ENCODE measurements around the gene UBALD2.
"Not testable (repeated sequence)": the region's sequence is repeated elsewhere in the genome, so short reads cannot be mapped to it uniquely, and the experiment has no call there.

The UBALD2 gene

GRCh38 chr17:76264755-76265623, at the start of gene UBALD2:
TSS of gene UBALD2 (plus strand) at chr17:76265348. CDS start at chr17:76265506, 158 bp downstream.
- DNase-seq, result peak; percentile 96

GRCh38 chr17:76217081-76217480, 48.1 kb upstream of the UBALD2 start:
- no peak for DNase-seq

GRCh38 chr17:76219670-76220383, 45.3 kb upstream of the UBALD2 start:
- DNase-seq, result no peak

GRCh38 chr17:76223802-76224201, 41.3 kb upstream of the UBALD2 start:
- DNase-seq, result no peak

GRCh38 chr17:76225373-76226086, 39.6 kb upstream of the UBALD2 start:
- DNase-seq, result not testable (repeated sequence)

- not testable (repeated sequence) for DNase-seq
These were observed 38.4 kb upstream of the UBALD2 start for GRCh38 chr17:76226749-76227148.

- no peak for DNase-seq
These were observed 32.8 kb upstream of the UBALD2 start for GRCh38 chr17:76232342-76232741.

GRCh38 chr17:76233588-76234353, 31.4 kb upstream of the UBALD2 start:
- DNase-seq, result no peak

GRCh38 chr17:76234354-76234679, 30.8 kb upstream of the UBALD2 start:
- DNase-seq, result no peak

GRCh38 chr17:76235883-76236282, 29.3 kb upstream of the UBALD2 start:
- no peak for DNase-seq

- no peak for DNase-seq
These were observed 28.5 kb upstream of the UBALD2 start for GRCh38 chr17:76236603-76237002.

GRCh38 chr17:76237859-76238313, 27.3 kb upstream of the UBALD2 start:
- DNase-seq, result no peak

- no peak for DNase-seq
These were observed 26.2 kb upstream of the UBALD2 start for GRCh38 chr17:76238847-76239537.

- DNase-seq, result no peak
These were observed 25.4 kb upstream of the UBALD2 start for GRCh38 chr17:76239538-76240274.

GRCh38 chr17:76240461-76241203, 24.5 kb upstream of the UBALD2 start, which contains the start of gene RNF157:
TSS of gene RNF157 (minus strand) at chr17:76240493. CDS start at chr17:76240240, 253 bp downstream.
- peak; percentile 26 for DNase-seq

- no peak for DNase-seq
These were observed 24.0 kb upstream of the UBALD2 start for GRCh38 chr17:76241204-76241538.

- DNase-seq, result no peak
These were observed 23.4 kb upstream of the UBALD2 start for GRCh38 chr17:76241691-76242255.

- DNase-seq, result no peak
These were observed 21.1 kb upstream of the UBALD2 start for GRCh38 chr17:76243826-76244679.

- DNase-seq, result not testable (repeated sequence)
These were observed 20.4 kb upstream of the UBALD2 start for GRCh38 chr17:76244721-76245120.
